Measurements from ENCODE around the gene ADPRHL1. TPM values are rescaled to one million over a fixed set of nuclear protein-coding genes. Genes with fewer than 3 reads are reported as not detected.
"Not testable (repeated sequence)": the region's sequence is repeated elsewhere in the genome, so short reads cannot be mapped to it uniquely, and the experiment has no call there.

The ADPRHL1 gene
- total and polyA plus RNA-seq, 2 experiments from 2014 or later, result 1.0 to 1.1 TPM

DNA sequence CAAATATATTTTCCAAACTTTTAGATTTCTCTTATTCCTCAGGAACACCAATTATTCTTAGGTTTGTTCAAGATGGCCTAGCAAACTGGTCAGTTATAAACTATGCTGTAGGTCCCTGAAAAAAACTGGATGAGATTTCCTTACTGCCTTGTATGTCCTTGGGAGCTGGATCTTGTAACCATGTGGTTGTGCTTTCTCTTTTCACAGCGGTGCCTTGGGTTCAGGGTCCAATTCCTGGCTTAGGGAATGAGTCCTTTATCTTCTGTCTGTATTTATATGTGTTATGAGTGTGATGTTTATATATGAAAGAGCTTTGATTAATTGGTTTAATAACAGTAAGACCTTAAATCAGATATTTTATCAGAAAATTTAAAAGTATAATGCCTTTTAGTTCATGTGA lies 65.9 kb downstream of the ADPRHL1 start:
- Histone ChIP-seq H3K4me1 (ENCODE audit: insufficient read depth) (no peaks in the 10 kb centered on the region), H3K27me3 (no peaks in the 10 kb centered on the region), H3K36me3 (replicated peaks; ENCODE audit: insufficient read depth, low read depth) (no peaks in the 10 kb centered on the region), H3K4me3 (no peak overlapping the region), H3K9me2 (replicated peaks; ENCODE audit: insufficient read depth) (no peaks in the 10 kb centered on the region), H3K9me3 (ENCODE audit: low read depth) (no peaks in the 10 kb centered on the region), H3K79me2 (no peaks in the 10 kb centered on the region), H3K4me2 (no peak overlapping the region), H3K27ac (no peak overlapping the region), H4K20me1 (ENCODE audit: insufficient read depth, poor library complexity, severe bottlenecking) (no peaks in the 10 kb centered on the region), H2AFZ (no peak overlapping the region)
- 80% methylated on average over 1 of the region's 1 CpG for WGBS (ENCODE audit: low lambda C conversion rate, missing lambda C conversion rate)
- TF ChIP-seq, protein P1, sequence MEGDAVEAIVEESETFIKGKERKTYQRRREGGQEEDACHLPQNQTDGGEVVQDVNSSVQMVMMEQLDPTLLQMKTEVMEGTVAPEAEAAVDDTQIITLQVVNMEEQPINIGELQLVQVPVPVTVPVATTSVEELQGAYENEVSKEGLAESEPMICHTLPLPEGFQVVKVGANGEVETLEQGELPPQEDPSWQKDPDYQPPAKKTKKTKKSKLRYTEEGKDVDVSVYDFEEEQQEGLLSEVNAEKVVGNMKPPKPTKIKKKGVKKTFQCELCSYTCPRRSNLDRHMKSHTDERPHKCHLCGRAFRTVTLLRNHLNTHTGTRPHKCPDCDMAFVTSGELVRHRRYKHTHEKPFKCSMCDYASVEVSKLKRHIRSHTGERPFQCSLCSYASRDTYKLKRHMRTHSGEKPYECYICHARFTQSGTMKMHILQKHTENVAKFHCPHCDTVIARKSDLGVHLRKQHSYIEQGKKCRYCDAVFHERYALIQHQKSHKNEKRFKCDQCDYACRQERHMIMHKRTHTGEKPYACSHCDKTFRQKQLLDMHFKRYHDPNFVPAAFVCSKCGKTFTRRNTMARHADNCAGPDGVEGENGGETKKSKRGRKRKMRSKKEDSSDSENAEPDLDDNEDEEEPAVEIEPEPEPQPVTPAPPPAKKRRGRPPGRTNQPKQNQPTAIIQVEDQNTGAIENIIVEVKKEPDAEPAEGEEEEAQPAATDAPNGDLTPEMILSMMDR (IDR thresholded peaks at IDR 0.05; ENCODE audit: poor library complexity), result no peak
- no peak for DNase-seq (ENCODE audit: low spot score)

DNA sequence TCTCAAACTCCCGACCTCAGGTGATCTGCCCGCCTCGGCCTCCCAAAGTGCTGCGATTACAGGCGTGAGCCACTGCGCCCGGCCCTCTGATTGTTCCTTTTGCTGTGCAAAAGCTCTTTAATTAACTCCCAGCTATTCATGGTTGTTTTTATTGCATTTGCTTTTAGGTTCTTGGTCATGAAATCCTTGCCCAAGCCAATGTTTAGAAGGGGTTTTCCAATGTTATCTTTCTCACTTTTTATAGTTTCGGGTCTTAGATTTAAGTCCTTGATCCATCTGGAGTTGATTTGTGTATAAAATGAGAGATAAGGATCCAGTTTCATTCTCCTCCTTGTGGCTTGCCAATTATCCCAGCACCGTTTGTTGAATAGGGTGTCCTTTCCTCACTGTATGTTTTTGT lies 70.2 kb downstream of the ADPRHL1 start:
- Histone ChIP-seq H3K36me3 (replicated peaks; ENCODE audit: insufficient read depth, low read depth) (no peaks in the 10 kb centered on the region), H3K9me2 (replicated peaks; ENCODE audit: insufficient read depth) (no peaks in the 10 kb centered on the region), H3K9me3 (ENCODE audit: low read depth) (no peaks in the 10 kb centered on the region), H3K79me2 (no peaks in the 10 kb centered on the region), H3K27ac (no peak overlapping the region), H2AFZ (no peak overlapping the region), H3K4me2 (no peak overlapping the region), H3K27me3 (no peaks in the 10 kb centered on the region), H3K4me1 (ENCODE audit: insufficient read depth) (no peaks in the 10 kb centered on the region), H3K4me3 (no peak overlapping the region), H4K20me1 (ENCODE audit: insufficient read depth, poor library complexity, severe bottlenecking) (no peaks in the 10 kb centered on the region)
- TF ChIP-seq, protein P1 (IDR thresholded peaks at IDR 0.05; ENCODE audit: poor library complexity), result no peak
- TF ChIP-seq EZH2phosphoT487 (IDR thresholded peaks at IDR 0.05; ENCODE audit: low read depth, severe bottlenecking, unreplicated experiment) (no peak), EZH2 (IDR thresholded peaks at IDR 0.05; ENCODE audit: borderline replicate concordance) (no peak)
- WGBS (ENCODE audit: low lambda C conversion rate, missing lambda C conversion rate), result 85% methylated on average over 9 of the region's 9 CpGs
- DNase-seq (ENCODE audit: low spot score), result no peak

DNA sequence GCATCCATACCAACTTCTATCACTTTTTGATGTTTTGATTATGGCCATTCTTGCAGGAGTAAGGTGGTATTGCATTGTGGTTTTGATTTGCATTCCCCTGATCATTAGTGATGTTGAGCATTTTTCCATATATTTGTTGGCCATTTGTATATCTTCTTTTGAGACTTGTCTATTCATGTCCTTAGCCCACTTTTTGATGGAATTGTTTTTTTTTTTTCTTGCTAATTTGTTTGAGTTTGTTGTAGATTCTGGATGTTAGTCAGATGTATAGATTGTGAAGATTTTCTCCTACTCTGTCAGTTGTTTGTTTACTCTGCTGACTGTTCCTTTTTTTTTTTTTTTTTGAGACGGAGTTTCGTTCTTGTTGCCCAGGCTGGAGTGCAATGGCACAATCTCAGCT lies 70.7 kb downstream of the ADPRHL1 start:
- H3K9me3 ChIP-seq (ENCODE audit: low read depth); H3K4me1 ChIP-seq (ENCODE audit: insufficient read depth); DNase-seq (ENCODE audit: low spot score); H3K4me3 ChIP-seq; H3K27ac ChIP-seq; H3K4me2 ChIP-seq; H2AFZ ChIP-seq; H4K20me1 ChIP-seq (ENCODE audit: insufficient read depth, poor library complexity, severe bottlenecking); H3K9me2 ChIP-seq (replicated peaks; ENCODE audit: insufficient read depth); H3K36me3 ChIP-seq (replicated peaks; ENCODE audit: insufficient read depth, low read depth); H3K79me2 ChIP-seq; H3K27me3 ChIP-seq: not testable (repeated sequence)
- WGBS (ENCODE audit: low lambda C conversion rate, missing lambda C conversion rate), result 100% methylated on average over 2 of the region's 2 CpGs

DNA sequence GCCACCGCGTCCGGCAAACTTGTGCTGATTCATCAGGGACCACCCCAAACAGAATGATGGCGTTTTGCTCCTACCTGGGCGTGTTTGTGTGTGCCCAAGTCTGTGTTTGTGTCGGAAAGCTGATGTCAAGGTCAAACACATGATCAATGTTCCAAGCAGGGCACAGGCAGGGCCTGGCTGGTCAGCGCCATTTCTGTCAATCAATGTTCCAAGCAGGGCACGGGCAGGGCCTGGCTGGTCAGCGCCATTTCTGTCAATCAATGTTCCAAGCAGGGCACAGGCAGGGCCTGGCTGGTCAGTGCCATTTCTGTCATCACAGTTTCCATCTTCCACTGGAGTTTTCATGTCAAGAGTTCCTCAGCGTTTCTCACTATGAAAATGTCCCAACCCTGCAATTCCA lies 74.5 kb downstream of the ADPRHL1 start:
- Histone ChIP-seq H3K4me1 (ENCODE audit: insufficient read depth) (no peaks in the 10 kb centered on the region), H2AFZ (no peak overlapping the region), H3K27me3 (no peaks in the 10 kb centered on the region), H3K4me2 (no peak overlapping the region), H4K20me1 (ENCODE audit: insufficient read depth, poor library complexity, severe bottlenecking) (no peaks in the 10 kb centered on the region), H3K36me3 (replicated peaks; ENCODE audit: insufficient read depth, low read depth) (no peaks in the 10 kb centered on the region), H3K9me2 (replicated peaks; ENCODE audit: insufficient read depth) (no peaks in the 10 kb centered on the region), H3K79me2 (no peaks in the 10 kb centered on the region), H3K9me3 (ENCODE audit: low read depth) (no peaks in the 10 kb centered on the region), H3K4me3 (no peak overlapping the region), H3K27ac (no peak overlapping the region)
- no peak for DNase-seq (ENCODE audit: low spot score)
- TF ChIP-seq EZH2phosphoT487 (IDR thresholded peaks at IDR 0.05; ENCODE audit: low read depth, severe bottlenecking, unreplicated experiment) (no peak), EZH2 (IDR thresholded peaks at IDR 0.05; ENCODE audit: borderline replicate concordance) (no peak)
- TF ChIP-seq, protein P1 (IDR thresholded peaks at IDR 0.05; ENCODE audit: poor library complexity), result no peak
- WGBS (ENCODE audit: low lambda C conversion rate, missing lambda C conversion rate), result 91% methylated on average over 10 of the region's 10 CpGs
